ENCODE measurements around the gene BBS1.

Gene BBS1

DNA sequence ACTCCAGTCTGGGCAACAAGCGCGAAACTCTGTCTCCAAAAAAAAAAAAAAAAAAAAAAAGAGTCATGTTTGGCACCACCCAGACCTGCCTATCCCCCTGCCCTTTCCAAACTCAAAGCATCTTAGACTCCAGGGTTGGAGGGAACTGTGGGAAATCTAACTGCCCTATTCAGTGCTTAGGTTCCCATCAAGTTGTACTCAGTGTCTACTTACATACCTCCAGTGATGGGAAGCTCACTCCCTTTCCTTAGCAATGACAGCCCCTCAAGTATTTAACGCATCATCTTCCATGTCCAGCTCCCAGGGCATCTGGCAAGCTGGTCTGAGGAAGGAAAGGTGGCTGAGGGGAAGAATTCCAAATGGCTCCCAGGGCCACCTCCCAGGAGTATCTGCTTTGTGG is 39.3 kb downstream of the BBS1 start:
- DNase-seq (ENCODE audit: low read depth), result no peak

DNA sequence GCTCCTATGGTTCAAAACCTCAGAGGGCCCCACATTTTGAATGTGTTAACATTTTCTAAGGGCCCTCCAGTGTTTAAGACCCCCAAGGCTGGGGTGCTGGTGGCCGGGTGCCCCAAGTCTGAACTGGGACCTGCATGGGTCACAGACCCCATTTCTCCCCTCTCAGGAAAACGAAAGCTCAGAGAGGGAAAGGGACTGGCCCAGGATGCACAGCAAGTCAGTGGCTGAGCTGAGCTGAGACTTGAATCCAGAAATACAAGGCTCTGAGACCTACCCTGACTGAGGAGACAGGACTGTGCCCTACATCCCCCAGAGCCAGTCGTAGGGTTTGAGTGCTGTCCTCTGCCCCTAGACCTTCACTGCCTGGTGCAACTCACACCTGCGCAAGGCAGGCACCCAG is 40.5 kb downstream of the BBS1 start:
- no peak for DNase-seq (ENCODE audit: low read depth)

DNA sequence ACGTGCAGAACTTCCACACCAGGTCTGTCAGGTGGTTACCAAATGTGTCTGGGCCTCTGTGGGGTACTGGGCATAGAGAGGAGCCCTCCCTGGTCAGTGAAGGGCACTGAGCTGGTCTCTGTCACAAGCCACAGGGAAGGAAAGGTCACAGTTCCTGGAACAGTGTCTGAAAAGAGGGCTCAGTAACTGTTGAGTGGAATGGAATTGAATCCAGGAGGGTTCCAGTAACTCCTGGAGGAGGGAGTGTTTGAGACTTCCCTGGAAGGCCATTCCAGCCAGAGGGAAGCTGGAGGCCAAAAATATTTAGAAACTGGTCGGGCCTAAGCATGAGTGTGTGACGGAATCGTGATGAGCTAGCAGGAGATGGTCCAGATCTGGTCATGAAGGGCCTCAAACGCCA is 44.2 kb downstream of the BBS1 start:
- no peak for DNase-seq (ENCODE audit: low read depth)

DNA sequence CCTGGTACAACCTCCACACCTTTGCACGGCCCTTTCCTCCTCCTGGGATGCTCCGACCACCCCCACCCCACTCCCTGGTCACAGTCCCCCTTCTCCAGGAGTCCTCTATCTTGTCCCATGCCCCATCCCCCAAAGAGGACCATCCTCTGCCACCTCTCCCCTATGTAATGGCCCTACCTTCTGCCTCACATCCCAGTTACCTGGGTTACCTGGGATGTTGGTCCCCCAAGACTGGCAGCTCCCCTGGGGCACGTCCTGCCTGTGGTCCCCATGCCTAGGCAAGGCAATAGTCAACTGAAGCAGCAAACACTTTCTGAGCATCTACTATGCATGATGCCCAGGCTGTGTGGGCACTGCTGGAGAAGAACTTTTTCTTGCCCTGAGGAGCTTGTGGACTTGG is 45.0 kb downstream of the BBS1 start:
- no peak for DNase-seq (ENCODE audit: low read depth)

DNA sequence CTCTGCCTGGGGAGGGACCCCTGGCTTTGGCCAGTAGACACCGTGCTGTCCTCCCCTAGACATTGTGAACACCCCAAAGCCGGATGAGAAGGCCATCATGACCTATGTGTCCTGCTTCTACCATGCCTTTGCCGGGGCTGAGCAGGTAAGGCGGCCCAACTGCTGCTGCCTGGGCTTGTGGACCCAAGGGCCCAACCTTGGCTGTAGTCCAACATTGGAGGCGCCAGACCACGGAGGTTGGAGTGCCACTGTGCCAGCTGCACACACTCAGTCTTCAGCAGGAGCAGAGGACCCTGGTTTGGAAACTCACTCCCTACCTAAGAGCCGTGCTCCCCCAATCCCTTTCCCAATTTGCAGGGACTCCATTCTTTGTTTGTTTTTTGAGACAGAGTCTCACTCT is 45.7 kb downstream of the BBS1 start:
- no peak for DNase-seq (ENCODE audit: low read depth)

DNA sequence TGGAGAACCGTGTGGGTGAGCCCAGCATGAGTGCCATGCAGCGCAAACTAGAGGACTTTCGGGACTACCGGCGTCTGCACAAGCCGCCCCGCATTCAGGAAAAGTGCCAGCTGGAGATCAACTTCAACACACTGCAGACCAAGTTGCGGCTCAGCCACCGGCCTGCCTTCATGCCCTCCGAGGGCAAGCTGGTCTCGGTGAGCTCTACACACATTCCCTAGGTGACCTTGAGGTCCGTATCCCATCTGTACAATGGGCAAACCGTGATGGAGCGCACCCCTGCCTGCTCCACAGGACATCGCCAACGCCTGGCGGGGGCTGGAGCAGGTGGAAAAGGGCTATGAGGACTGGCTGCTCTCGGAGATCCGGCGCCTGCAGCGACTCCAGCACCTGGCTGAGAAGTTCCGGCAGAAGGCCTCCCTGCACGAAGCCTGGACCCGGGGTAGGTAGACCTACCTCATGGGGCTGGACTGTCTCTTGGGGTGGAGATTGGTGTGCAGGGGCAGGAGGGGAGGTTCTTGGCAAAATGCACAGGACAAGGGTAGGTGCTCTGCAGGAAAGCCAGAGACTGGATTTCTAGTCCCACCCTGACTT is 47.4 kb downstream of the BBS1 start:
- DNase-seq (ENCODE audit: low read depth), result no peak

DNA sequence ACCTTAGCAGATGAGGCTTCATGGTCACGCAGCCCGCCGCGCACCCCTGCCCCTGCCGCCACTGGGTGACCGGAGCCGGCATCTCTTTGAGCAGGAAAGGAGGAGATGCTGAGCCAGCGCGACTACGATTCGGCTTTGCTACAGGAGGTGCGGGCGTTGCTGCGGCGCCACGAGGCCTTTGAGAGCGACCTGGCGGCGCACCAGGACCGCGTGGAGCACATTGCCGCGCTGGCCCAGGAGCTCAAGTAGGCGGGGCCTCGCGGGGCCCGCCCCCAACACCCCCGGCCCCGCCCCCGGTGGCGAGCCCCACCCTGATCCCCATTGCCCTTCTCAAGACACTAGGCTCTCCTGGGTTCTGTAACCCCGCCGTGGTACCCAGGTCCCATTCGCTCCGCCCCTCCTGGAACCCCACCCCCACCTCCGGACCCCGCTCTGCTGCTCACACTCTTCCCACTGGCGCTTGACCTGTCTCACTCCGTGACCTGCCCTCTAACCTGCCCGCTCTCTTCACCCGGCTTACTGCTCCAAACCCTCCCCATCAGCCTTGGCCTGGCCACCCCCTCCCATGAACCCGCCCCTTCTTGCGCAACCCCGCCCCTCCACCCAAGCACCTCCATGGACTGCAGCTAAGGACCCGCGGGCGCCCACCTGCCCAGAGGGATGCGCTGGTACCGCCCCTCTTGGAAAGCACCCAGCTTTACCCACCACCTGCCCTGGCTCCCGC is 48.9 kb downstream of the BBS1 start:
- DNase-seq (ENCODE audit: low read depth), result peak; percentile 20

DNA sequence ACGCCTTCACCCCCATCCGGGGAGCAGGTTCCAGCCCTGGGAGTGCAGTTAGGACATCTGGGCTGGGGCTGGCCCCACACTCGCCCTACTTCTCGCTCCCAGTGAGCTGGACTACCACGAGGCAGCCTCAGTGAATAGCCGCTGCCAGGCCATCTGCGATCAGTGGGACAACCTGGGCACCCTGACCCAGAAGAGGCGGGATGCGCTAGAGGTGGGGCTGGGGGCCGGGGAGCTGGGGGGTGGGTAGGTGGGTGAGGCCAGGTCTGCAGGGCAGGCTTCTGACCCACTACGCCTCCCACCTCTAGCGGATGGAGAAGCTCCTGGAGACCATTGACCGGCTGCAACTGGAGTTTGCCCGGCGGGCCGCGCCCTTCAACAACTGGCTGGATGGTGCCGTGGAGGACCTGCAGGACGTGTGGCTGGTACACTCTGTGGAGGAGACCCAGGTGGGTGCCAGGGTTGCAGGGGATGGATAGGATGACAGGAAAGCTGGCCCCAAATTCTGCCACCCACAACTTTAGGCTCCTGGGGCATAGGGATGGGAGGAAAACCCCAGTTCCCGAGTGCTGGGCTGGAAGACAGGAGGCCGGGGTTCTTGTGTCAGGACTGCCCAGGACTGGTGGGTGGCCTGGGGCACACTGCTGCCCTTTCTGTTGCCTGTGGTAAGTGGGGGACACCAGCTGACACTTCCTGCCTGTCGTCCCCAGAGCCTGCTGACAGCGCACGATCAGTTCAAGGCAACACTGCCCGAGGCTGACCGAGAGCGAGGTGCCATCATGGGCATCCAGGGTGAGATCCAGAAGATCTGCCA is 49.6 kb downstream of the BBS1 start:
- no peak for DNase-seq (ENCODE audit: low read depth)

DNA sequence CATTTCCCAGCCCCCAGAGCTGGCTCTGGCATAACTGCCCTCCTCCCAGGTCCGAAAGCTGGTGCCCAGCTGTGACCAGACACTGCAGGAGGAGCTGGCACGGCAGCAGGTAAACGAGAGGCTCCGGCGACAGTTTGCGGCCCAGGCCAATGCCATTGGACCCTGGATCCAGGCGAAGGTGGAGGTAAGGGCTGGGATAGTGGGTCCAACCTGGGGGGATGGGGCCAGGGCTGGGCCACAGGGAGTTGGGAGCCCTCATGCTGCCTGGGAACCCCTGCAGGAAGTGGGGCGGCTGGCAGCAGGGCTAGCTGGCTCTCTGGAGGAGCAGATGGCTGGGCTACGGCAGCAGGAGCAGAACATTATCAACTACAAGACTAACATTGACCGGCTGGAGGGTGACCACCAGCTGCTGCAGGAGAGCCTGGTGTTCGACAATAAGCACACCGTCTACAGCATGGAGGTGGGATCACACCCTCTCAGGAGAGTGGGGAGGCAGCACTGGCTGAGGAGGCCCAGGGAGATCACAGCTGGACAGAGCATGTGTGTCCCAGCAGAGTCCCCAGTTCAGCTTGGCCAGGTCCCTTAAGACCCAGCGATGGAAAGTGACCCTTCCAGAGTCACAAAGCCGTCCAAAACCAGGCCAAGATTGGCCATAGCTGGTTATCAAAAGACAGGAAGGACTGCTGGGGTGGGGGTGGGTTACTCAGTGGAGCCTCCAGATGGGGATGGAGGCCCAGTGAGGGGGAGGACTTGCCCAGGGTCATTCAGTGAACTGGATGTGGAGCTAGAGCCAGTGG is 50.9 kb downstream of the BBS1 start:
- no peak for DNase-seq (ENCODE audit: low read depth)

DNA sequence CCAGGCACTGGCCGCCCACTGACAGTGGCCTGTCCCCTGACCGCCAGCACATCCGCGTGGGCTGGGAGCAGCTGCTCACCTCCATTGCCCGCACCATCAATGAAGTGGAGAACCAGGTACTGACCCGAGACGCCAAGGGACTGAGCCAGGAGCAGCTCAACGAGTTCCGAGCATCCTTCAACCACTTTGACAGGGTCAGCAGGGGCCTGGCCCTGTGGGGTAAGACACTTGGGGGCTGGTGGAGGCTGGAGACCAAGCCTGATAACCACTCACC is 51.5 kb downstream of the BBS1 start:
- DNase-seq (ENCODE audit: low read depth), result no peak

DNA sequence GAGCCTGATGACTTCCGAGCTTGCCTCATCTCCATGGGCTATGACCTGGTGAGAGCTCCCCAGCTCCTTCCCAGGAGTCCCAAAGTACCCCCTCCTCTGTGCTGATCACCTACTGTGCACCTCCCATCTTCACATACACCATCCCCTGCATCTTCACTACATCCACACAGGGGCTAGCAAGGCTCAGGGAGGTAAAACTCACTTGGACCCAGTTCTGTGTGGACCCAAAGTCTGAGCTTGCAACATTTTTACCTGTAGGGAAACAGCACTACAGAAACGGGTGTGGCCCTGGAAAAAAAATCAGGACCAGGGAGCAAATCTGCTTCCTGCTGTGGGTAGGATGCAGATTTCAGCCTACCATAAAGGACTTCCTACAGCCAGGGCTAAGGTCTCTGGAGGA is 51.8 kb downstream of the BBS1 start:
- no peak for DNase-seq (ENCODE audit: low read depth)

DNA sequence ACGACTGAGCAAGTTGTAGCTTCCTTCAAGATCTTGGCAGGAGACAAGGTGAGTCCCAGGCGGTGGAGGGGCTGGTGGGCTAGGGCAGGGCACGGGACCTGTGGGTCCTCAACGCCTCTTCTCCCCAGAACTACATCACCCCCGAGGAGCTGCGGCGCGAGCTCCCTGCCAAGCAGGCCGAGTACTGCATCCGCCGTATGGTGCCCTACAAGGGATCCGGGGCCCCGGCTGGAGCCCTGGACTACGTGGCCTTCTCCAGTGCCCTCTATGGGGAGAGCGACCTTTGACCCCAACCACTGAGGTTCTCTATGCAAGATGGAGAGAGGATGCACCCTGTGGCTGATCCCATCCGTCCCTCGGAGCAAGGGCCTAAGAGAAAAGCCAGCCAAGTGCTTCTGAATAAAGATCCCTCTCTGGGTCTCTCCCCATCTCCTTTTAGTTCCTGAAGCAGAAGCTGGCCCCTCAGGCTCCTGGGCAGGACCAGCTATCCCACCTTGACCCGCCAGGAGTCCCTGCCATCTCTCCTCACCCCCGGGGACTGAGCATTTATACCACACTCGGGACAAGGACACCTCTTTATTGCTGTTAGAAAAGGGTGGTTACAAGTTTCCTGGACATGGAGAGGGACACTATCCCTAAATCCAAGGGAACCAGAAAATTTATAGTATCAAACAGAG is 52.6 kb downstream of the BBS1 start:
- no peak for DNase-seq (ENCODE audit: low read depth)

DNA sequence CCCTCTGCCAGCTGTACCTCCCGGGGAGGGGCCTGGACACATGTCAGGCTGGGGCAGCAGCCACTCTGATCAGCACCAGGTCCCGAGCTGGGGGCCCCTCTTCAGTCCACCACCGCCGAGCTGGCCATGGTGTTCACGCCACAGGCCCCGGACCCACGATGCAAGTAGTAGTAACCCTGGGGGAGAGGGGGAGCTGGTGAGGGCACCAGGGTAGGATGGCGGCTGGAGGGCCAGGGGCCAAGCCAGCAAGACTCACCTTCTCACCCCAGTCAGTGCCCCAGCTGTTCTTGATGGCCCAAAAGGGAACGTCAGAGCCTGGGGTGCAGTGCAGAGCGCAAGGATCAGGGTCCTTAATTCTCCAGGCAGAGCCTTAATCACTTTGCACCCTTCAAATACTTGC is 53.4 kb downstream of the BBS1 start:
- no peak for DNase-seq (ENCODE audit: low read depth)

DNA sequence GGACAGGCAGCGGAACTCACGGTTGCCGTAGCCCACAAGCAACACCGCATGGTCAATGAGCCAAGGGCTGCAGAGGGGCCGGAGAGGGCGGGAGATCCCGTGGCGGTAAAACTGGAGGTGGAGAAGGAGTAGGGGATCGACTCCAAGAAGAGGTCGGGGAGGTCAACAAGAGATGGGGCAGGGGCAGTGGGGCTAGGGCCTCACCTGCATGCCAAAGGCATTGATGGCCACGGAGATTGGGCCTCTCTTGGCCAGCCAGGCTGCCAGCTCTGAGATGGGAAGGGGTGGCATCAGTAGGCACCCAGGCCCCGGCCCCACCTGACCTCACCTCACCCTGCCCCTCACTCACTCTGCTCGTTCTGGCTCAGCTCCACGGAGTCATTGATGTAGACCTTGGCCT is 54.1 kb downstream of the BBS1 start:
- no peak for DNase-seq (ENCODE audit: low read depth)

DNA sequence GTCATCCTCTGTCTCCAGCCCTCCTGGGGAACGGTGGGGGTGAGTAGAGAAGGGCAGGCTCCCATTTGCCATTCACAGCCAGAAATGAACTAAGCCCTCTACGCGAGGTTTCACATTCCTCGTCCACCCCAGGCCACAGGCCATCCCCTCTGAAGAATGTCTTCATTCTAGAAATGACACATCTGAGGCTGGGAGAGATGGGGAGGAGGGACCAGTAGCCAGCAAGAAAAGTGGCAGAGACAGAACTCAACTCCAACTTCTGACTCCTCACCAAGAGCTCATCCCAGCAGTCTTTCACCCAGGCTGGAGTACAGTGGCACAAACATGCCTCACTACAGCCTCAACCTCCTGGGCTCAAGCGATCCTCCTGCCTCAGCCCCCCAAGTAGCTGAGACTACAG is 54.5 kb downstream of the BBS1 start:
- DNase-seq (ENCODE audit: low read depth), result no peak

DNA sequence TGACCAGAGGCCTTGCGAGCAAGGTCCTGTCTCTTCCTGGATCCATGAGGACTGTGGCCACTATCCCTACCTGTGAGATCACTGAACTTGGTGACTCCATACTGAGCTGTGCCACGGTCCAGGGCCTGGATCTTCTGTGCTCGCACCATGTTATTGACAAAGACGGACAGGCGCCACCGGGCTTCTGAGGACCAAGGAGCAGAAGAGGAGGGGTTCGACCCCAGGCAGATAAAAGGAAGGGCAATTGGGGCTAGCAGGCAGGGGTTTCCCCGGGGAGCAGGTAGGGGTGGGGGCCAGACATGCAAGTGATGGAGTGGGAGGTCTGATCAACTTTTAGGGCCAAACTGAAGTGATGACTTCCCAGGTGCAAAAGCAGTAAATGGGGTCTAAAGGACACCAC is 55.8 kb downstream of the BBS1 start:
- DNase-seq (ENCODE audit: low read depth), result no peak

DNA sequence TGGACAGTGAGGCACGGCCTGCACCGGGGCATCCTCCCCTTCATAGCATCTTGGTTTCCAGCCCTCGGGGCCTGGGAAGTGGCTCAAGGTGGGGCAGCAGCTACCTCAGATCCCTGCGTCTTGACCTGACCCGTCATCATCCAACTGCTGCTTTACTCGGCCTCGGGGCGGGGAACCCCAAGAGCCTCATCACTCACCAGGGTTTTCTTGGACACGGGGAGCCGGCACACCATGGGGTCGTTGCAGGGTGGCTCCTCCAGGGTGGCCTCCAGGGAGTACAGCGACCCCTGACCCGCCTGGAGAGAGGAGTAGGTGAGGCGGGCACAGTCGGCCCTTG is 57.3 kb downstream of the BBS1 start:
- no peak for DNase-seq (ENCODE audit: low read depth)

DNA sequence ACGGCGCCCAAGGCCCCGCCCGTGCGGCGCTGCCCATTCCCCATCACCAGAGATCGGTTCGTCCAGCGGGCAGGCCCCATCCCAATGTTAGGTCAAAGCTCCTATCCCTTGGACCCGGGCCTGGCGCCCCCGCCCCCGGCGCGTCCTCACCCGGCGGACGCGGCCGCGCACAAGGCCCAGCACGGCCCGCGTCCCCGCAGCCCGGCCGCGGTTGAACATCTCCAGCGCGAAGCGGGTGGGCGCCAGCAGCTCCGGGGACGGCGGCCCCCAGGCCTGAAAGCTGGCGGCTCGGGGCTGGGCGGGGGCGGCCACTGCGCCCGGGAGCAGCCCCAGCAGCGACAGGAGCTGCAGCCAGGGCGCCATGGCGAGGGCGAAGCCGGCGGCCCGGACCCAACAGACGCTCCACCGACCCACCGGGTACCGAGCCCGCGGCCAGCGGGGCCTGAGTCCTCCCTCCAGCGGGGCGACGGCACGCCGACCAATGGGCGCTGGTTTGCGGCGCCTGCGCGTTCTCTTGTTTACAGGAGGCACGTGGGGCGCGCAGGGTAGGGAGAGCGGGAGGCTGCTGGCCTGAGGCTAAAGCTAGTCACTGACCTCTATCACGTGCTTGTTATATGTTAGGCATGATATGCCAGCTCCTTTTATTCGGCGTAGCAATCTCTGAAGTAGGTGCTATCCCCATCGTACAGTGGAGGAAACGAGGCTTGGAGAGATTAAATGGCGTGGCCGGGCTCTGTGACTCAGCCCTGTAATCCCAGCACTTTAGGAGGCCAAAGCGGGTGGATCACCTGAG is 57.9 kb downstream of the BBS1 start, which contains the start of gene CTSF:
Gene CTSF (minus strand): TSS at position 483 of the 793 bp plus-strand sequence. CDS start 120 bp downstream, at position 363.
- DNase-seq (ENCODE audit: low read depth), result peak; percentile 56

DNA sequence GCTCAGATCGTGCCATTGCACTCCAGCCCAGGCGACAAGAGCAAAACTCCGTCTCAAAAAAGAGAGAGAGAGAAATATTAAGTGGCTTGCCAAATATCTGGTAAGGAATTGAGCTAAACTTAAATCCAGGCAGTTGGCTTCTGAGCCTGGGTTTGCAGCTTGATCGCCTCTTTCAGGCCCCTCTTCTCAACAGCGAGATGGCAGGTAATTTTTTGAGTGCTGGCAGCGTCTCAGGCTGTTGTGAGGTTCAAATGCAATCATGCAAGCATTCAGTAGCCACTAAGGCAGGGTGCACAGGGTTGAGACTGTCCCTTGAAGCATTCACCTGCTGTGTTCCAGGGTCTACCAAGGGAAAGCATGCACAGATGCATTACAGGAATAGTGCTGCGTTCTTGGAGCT is 58.6 kb downstream of the BBS1 start:
- DNase-seq (ENCODE audit: low read depth), result no peak

DNA sequence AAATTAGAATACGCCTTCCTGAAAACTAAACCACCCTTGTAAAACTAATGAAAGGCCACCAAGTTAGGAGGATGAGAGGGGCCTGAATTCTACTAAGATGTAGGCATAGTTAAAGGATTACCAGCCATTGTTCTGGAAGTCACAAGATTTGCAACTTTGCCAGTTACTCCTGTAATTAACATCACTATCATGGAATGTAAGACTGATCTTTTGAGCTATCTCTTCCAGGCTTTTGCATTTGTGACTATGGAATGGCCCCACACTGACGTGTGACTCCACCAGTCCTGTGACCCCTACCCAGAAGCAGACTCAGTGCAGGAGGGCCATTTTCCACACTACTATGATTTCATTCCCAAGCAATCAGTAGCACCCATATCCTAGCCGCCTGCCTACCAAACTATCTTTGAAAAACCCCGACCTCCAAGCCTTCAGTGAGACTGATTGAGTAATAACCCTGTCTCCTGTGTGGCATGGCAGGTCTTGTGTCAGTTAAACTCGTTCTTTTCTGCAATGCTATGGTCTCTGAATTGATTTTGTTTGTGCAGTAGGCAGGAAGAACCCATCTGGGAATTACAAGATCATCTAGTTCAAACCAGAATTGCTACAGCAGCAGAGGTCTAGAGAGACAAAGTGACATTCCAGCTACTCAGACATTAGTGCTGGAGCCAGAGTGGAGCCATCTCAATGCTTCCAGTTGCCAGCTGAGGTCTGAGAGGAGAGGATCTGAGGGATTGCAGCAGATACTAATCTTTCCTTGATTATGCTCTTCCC is 59.8 kb downstream of the BBS1 start:
- DNase-seq (ENCODE audit: low read depth), result no peak

DNA sequence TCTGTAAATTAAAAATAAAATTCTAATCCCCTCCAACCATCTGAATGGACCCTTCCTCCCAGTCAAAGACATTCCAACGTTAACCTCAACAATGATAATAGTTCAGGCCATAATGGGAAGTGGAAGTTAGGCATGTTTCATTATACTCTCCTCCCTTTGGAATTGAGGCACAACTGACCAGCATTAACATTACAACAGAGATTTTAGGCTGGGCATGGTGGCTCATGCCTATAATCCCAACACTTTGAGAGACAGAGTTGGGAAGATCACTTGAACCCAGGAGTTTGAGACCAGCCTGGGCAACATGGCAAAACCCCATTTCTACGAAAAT is 60.4 kb downstream of the BBS1 start:
- DNase-seq (ENCODE audit: low read depth), result no peak
